GM10847 (cell line): ENCODE data around the gene RASSF8.

Experiments used
- POLR2A ChIP-seq: IDR thresholded peaks from 2 replicates; pipeline ENCODE4 v1.6.1; 2011; ENCODE audit not compliant: insufficient read length; ENCODE audit errors: extremely low read depth

The RASSF8 gene

GRCh38 chr12:25979059-25979458 is 20.6 kb downstream of the RASSF8 start:
- no peak for TF ChIP-seq POLR2A

- no peak for TF ChIP-seq POLR2A
Measured at GRCh38 chr12:25979563-25979962, 21.1 kb downstream of the RASSF8 start.

GRCh38 chr12:25980035-25980434 is 21.6 kb downstream of the RASSF8 start:
- TF ChIP-seq POLR2A = no peak

GRCh38 chr12:25981597-25981996 is 23.1 kb downstream of the RASSF8 start:
- no peak for TF ChIP-seq POLR2A

GRCh38 chr12:25982416-25982815 is 23.9 kb downstream of the RASSF8 start:
- no peak for TF ChIP-seq POLR2A

GRCh38 chr12:25983625-25984024 is 25.1 kb downstream of the RASSF8 start:
- TF ChIP-seq POLR2A = no peak

- no peak for TF ChIP-seq POLR2A
Measured at GRCh38 chr12:25984759-25985158, 26.3 kb downstream of the RASSF8 start.

- TF ChIP-seq POLR2A = no peak
Measured at GRCh38 chr12:25985316-25986175, 27.1 kb downstream of the RASSF8 start.

GRCh38 chr12:25986180-25986579 is 27.7 kb downstream of the RASSF8 start:
- no peak for TF ChIP-seq POLR2A

- TF ChIP-seq POLR2A = no peak
Measured at GRCh38 chr12:25988505-25988904, 30.0 kb downstream of the RASSF8 start.

GRCh38 chr12:25990495-25990894 is 32.0 kb downstream of the RASSF8 start:
- TF ChIP-seq POLR2A = no peak

- TF ChIP-seq POLR2A = no peak
Measured at GRCh38 chr12:25992026-25992782, 33.7 kb downstream of the RASSF8 start.

GRCh38 chr12:25993901-25994651 is 35.6 kb downstream of the RASSF8 start:
- TF ChIP-seq POLR2A = no peak

GRCh38 chr12:25994901-25995625 is 36.6 kb downstream of the RASSF8 start:
- no peak for TF ChIP-seq POLR2A

- TF ChIP-seq POLR2A = no peak
Measured at GRCh38 chr12:25995906-25996305, 37.4 kb downstream of the RASSF8 start.
